Activated naive CD4-positive, alpha-beta T cell treated with anti-CD3 and anti-CD28 coated beads for 36 hours (primary cell): ENCODE results near the gene SPACA7. TPM values are rescaled to one million over a fixed set of nuclear protein-coding genes. Genes with fewer than 3 reads are reported as not detected.

Source experiments
- CTCF ChIA-PET: fragments of 350-600 bp; sonication (Branson Sonifier 250); formaldehyde crosslinking; loops from one replicate; lab custom pipeline; 2021; ENCODE audit warnings: antibody characterized with exemption; lab: Charles Lee
- DNase-seq: peaks from one replicate; pipeline ENCODE4 v3.0.0-alpha.2; 2020
- H3K27ac Mint-ChIP-seq: one replicate; pipeline ENCODE4 v1.8.0; 2021; ENCODE audit warnings: mild to moderate bottlenecking, mixed read lengths
- H3K27me3 Mint-ChIP-seq: one replicate; pipeline ENCODE4 v1.8.0; 2021; ENCODE audit warnings: low read depth, mixed read lengths
- H3K36me3 Mint-ChIP-seq: one replicate; pipeline ENCODE4 v1.8.0; 2021; ENCODE audit warnings: low read depth, mixed read lengths
- H3K4me1 Mint-ChIP-seq: one replicate; pipeline ENCODE4 v1.8.0; 2021; ENCODE audit warnings: low read depth, mixed read lengths
- H3K4me3 Mint-ChIP-seq: one replicate; pipeline ENCODE4 v1.8.0; 2021; ENCODE audit warnings: mild to moderate bottlenecking, moderate library complexity, mixed read lengths
- H3K9me3 Mint-ChIP-seq: one replicate; pipeline ENCODE4 v1.8.0; 2021; ENCODE audit warnings: mixed read lengths
- intact Hi-C: fragments of 100-400 bp; cut with micrococcal nuclease; formaldehyde crosslinking; loops from one replicate; pipeline ENCODE4 v1.15.1; 2023
- total RNA-seq, 2 experiments: library from RNA; stranded (reverse); gene quantifications; one replicate each; pipeline ENCODE4 v1.2.3, GENCODE V29; 2021

SPACA7 gene
- total RNA-seq, 2 experiments from 2014 or later = not detected

DNA sequence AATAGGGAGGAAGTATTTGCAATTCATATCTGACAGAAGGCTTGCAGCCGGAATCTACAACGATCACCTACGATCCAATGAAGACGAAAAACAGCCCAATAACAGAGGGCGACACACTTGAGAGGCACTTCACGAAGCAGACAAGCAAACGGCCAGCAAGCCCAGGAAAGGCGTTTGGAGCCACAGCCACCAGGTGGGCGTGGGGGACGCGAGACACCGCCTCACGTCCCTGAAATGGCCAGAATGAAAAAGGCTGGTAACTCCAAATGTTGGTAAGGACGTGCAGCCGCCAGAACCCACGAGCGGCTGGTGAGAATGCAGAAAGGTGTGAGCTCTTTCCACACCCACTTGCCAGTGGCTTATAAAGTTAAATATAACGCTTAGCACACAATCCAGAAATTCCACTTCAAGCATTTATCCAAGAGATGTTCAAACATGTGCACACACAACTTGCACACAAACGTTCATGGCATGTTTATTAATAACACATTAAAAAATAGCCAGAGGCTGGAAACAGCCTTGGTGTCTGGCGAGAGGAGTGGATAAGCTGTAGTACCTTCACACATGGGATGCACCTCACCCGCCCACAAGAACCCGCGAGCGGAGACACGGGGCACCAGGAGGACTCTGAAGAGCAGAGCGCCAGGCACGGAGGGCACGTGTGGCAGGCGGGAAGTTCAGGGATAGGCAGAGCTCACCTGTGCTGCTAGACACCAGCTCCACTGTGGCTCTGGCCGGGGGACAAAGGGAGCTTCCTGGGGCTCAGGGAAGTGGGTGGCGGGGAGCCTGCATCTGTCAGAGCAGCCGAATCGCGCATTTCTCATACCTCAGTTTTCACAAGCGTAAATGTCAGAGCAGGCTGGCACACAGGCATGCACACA lies 89.3 kb downstream of the SPACA7 start:
- peaks cover 12% of the 10 kb centered on the region for H3K27me3 Mint-ChIP-seq
- H3K4me3 Mint-ChIP-seq = no peak overlapping the region
- H3K27ac Mint-ChIP-seq = no peak overlapping the region
- intact Hi-C loops = no loop called here
- CTCF ChIA-PET = no interaction called here
- no peak for DNase-seq
- H3K36me3 Mint-ChIP-seq = peaks cover 3% of the 10 kb centered on the region
- H3K9me3 Mint-ChIP-seq = peaks cover 5% of the 10 kb centered on the region
- no peaks in the 10 kb centered on the region for H3K4me1 Mint-ChIP-seq

DNA sequence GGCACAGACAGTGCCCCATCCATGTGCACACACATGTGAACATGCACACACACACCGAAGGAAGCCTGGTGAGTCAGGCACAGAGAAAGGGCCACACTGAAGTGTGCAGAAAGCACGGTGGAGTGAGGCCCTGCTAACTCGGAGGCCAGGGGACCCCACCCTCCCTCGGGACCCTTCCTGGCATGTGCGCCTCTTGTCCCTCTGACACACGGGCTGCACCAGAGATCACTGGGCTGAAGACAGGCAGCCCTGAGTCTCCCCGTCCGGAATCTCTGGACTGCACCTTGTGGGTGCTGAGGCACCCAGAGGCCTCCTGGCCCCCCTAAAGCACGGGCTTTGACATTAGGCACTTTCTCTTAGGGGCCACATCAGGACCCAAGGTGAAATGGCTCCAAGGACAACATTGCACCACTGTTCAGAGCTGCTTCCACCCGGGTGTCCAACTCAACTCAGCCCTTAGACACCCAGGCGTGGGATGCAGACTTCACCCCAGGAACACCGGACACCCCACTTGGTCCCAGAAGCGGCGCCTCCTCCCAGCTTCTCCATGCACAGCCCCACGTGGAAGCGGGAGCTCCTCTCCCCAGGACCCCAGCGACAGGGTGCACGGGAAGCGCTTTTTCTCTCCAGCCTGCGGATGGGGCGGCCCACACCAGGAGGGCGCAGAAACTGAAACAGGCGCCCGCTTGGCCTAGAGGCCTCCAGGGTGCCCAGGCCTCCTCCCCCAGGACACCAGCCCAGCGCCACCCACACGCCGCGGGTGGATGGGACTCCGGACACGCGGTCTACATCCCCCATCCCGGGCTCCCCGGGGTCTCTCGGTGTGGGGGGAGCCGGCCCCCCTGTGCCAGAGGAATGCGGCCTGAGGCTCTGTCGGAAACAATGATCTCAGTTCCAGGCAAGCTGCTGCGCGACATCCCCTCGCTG lies 90.2 kb downstream of the SPACA7 start:
- CTCF ChIA-PET = interaction anchor here (0.6 kb wide), 1 partner anchor 1127 kb away, joined by 3 read pairs; no protein-coding TSS in a partner anchor
- Mint-ChIP-seq H3K27me3 (peaks cover 9% of the 10 kb centered on the region), H3K4me1 (no peaks in the 10 kb centered on the region), H3K4me3 (no peak overlapping the region), H3K27ac (no peak overlapping the region), H3K36me3 (peaks cover 3% of the 10 kb centered on the region), H3K9me3 (peaks cover 5% of the 10 kb centered on the region)
- intact Hi-C loops = no loop called here
- no peak for DNase-seq

DNA sequence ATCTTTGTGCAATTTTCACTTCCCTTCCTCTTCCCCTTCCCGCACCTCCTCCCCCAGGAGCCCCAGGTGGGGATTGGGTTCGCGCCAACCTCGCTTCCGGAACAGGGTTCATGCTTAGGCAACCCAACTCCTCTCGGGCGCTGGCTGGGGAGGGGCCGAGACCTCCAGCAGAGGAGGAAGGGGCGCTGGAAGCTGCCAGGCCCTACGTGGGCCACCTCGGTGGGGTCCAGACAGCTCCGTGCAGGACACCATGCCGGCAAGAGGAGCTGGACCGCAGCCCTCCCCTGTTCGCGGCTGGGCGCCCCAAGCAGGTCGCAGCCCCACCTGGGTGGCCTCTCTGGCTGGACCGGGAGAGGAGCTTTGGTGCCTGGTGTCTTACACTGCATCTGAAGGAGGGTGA lies 91.1 kb downstream of the SPACA7 start:
- CTCF ChIA-PET = interaction anchor here (0.6 kb wide), 1 partner anchor 1128 kb away, joined by 3 read pairs; no protein-coding TSS in a partner anchor
- Mint-ChIP-seq H3K27me3 (peaks cover 6% of the 10 kb centered on the region), H3K9me3 (peaks cover 5% of the 10 kb centered on the region), H3K4me3 (no peak overlapping the region), H3K36me3 (peaks cover 3% of the 10 kb centered on the region), H3K27ac (no peak overlapping the region), H3K4me1 (no peaks in the 10 kb centered on the region)
- no peak for DNase-seq
- intact Hi-C loops = no loop called here

DNA sequence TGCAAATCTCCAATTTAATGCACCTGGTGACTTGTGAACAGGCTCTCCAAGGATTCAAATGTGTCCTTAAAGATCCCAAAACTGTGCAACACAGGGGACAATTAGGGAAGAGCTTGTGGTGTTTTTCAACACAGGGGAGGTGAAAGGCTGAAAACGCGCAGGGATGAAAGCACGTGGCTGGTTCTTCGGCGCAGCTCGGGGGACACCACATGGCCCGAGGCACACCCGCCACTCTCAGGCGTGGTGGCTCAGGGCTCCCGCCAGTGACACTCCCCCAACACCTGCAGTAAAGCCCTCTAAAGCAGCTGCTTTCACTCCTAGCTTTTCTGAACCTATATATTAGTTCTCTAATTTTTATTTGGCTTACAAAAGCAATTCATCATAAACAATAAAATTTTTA lies 91.9 kb downstream of the SPACA7 start:
- peaks cover 4% of the 10 kb centered on the region for H3K27me3 Mint-ChIP-seq
- intact Hi-C loops = no loop called here
- CTCF ChIA-PET = no interaction called here
- H3K36me3 Mint-ChIP-seq = no peaks in the 10 kb centered on the region
- H3K9me3 Mint-ChIP-seq = no peaks in the 10 kb centered on the region
- H3K4me3 Mint-ChIP-seq = no peak overlapping the region
- H3K4me1 Mint-ChIP-seq = no peaks in the 10 kb centered on the region
- no peak for DNase-seq
- H3K27ac Mint-ChIP-seq = no peak overlapping the region

DNA sequence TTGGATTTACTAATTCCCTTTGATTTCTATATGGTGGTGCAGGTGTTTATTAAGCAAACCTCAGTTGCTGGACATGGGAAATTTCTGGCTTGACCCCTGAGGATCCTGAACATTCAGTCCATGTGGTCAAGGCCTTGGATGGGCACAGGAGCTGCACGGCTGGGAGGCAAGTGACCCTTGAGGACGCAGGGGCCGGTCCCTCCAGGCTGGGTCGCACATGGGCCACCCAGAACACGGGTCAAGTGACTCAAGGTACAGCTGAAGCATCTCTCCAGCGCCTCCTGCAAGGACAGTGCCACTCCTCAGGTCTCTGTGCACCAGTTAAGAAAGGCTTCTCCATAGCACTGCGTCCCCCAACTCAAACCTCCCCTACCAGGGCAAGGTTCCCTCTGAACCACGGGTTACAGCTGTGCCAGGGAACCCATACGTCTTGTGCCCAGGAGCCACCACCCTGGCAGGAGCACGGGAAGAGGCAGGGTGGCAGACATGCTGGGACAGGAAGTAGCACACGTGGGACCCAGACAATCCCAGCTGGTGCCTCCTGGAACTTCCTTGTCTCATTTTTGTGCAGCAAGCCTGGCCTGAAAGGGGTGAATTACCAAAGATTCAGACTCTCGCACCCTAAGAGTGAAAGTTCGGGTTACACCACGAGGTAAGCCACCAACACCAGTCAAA lies 93.1 kb downstream of the SPACA7 start:
- no peaks in the 10 kb centered on the region for H3K9me3 Mint-ChIP-seq
- CTCF ChIA-PET = no interaction called here
- no peak overlapping the region for H3K27ac Mint-ChIP-seq
- peaks cover 4% of the 10 kb centered on the region for H3K27me3 Mint-ChIP-seq
- H3K4me1 Mint-ChIP-seq = no peaks in the 10 kb centered on the region
- H3K4me3 Mint-ChIP-seq = no peak overlapping the region
- no peaks in the 10 kb centered on the region for H3K36me3 Mint-ChIP-seq
- intact Hi-C loops = no loop called here
- no peak for DNase-seq

DNA sequence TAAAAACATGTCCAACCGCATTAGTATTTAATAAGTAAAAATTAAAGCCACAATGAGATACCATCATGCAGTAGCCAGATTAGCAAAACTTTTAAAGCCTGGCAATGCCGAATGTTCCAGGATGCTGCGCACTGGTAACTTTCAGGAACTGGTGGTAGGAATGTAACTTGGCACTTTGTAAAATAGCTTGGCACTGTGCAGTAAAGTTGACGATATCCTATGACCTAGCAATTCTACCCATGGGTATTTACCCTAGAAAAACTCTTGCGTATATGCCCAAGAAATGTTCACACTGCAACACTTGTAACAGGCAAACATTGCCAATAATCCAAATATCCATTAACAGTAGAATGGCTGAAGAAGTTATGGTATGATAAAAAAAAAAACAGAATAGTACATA lies 97.7 kb downstream of the SPACA7 start:
- Mint-ChIP-seq H3K36me3 (no peaks in the 10 kb centered on the region), H3K4me3 (no peak overlapping the region), H3K9me3 (no peaks in the 10 kb centered on the region), H3K27ac (no peak overlapping the region), H3K27me3 (no peaks in the 10 kb centered on the region), H3K4me1 (no peaks in the 10 kb centered on the region)
- DNase-seq = no peak
- CTCF ChIA-PET = interaction anchor here (0.5 kb wide), 1 partner anchor 1965 kb away, joined by 3 read pairs; no protein-coding TSS in a partner anchor
- intact Hi-C loops = no loop called here

DNA sequence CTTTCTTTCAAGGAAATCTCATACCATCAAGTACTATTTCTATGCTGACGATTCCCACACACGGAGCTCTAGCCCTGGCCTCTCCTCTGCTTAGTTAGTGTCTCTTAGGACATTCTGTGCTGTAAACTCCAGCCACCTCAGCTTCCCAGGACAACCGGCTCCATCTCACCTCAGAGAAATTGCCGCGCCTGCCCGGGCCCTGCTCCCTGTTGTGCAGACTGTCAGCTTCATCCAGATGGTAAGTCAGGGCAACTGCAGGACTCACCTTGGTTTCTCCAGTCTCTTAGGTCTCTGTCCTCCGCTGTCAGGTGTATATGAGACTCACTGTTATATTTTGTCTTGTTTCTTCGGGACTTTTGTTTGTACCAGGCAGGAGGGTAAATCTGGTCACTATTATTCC lies 98.7 kb downstream of the SPACA7 start:
- no peaks in the 10 kb centered on the region for H3K36me3 Mint-ChIP-seq
- H3K4me3 Mint-ChIP-seq = no peak overlapping the region
- H3K27me3 Mint-ChIP-seq = no peaks in the 10 kb centered on the region
- H3K27ac Mint-ChIP-seq = no peak overlapping the region
- intact Hi-C loops = no loop called here
- CTCF ChIA-PET = no interaction called here
- no peak for DNase-seq
- H3K9me3 Mint-ChIP-seq = no peaks in the 10 kb centered on the region
- no peaks in the 10 kb centered on the region for H3K4me1 Mint-ChIP-seq

DNA sequence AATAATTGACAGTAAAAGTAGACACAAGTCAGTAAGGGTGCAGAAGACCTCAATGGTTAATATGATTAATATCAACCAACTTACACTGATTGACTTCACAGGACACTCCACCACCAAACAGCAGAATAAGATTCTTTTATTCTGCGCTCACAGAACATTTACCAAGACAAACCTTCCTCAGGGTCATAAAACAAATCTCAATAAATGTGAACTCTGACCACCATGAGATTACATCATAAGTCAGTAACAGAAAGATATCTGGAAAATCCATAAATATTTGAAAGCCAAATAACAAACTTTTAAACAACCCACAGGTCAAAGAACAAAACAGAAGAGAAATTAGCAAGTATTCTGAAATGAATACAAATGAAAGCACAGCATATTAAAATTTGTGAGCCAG lies 99.7 kb downstream of the SPACA7 start:
- CTCF ChIA-PET = no interaction called here
- intact Hi-C loops = no loop called here
- Mint-ChIP-seq H3K9me3 (no peaks in the 10 kb centered on the region), H3K27ac (no peak overlapping the region), H3K4me3 (no peak overlapping the region), H3K36me3 (no peaks in the 10 kb centered on the region), H3K4me1 (no peaks in the 10 kb centered on the region), H3K27me3 (no peaks in the 10 kb centered on the region)
- no peak for DNase-seq

DNA sequence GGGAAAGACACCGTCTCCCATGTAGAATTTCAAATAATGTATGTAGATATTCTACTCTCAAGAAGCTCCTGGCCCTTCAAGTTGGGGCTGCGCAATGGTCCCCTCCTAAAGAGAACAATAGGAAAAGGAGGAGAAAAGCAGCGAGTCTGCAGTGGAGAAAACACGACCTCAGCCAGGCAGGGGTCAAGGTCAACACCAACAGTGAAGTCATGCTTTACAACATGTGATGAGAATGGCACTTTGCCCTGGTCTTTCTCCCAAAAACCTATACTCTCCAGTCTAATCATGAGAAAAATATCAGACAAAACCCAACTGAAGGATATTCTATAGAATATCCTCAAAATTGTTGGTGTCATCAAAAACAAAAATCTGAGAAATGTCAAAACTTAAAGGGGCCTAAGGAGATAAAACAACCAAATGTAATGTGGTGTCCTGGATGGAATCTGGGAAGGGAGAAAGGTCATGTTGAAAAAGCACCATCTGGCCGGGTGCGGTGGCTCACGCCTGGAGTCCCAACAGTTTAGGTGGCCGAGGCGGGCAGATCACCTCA lies 101.0 kb downstream of the SPACA7 start:
- Mint-ChIP-seq H3K27ac (no peak overlapping the region), H3K4me3 (no peak overlapping the region), H3K9me3 (peaks cover 3% of the 10 kb centered on the region), H3K27me3 (no peaks in the 10 kb centered on the region), H3K36me3 (peaks cover 2% of the 10 kb centered on the region), H3K4me1 (no peaks in the 10 kb centered on the region)
- intact Hi-C loops = no loop called here
- CTCF ChIA-PET = no interaction called here
- DNase-seq = no peak

DNA sequence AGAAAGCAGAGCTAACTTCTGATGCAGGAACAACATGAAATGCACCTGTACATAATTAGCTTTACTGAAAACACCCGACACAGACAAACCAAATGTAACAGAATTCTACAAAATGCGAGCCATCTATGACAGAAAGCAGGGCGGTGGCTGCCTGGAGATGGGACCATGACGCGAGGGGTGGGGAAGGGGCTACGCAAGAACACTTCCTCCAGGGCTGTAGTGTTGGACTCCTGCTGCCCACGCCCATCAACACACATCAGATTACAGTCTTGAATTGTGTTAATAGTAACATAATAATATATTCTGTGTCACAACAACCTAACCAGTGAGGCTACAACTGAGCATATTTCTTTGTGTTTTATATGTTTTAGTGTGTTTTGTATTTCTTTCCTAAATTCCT lies 103.2 kb downstream of the SPACA7 start:
- no peaks in the 10 kb centered on the region for H3K4me1 Mint-ChIP-seq
- intact Hi-C loops = no loop called here
- CTCF ChIA-PET = no interaction called here

DNA sequence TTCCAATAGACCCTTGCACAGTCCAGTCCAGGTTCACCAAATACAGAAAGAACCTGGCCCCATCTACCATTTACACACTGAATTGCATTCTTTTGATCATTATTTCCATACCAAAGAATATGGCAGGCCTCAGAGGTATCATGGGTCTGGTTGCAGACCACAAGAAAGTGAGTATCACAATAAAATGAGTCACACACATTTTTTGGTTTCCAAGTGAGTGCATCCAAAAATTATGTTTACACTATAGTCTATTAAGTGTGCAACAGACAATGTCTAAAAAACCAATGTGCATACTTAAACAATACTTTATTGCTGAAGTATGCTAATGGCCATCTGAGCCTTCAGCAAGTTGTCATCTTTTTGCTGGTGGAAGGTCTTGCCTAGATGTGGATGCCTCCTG lies 105.3 kb downstream of the SPACA7 start:
- CTCF ChIA-PET = no interaction called here
- Mint-ChIP-seq H3K36me3 (peaks cover 19% of the 10 kb centered on the region), H3K27ac (no peak overlapping the region), H3K4me3 (no peak overlapping the region), H3K4me1 (no peaks in the 10 kb centered on the region), H3K9me3 (peaks cover 10% of the 10 kb centered on the region), H3K27me3 (no peaks in the 10 kb centered on the region)
- DNase-seq = no peak
- intact Hi-C loops = no loop called here

More for the DNA sequence above, 103.2 kb downstream of the SPACA7 start:
- Mint-ChIP-seq H3K27me3 (no peaks in the 10 kb centered on the region), H3K36me3 (peaks cover 6% of the 10 kb centered on the region), H3K4me3 (no peak overlapping the region), H3K9me3 (peaks cover 10% of the 10 kb centered on the region), H3K27ac (no peak overlapping the region)
- no peak for DNase-seq

DNA sequence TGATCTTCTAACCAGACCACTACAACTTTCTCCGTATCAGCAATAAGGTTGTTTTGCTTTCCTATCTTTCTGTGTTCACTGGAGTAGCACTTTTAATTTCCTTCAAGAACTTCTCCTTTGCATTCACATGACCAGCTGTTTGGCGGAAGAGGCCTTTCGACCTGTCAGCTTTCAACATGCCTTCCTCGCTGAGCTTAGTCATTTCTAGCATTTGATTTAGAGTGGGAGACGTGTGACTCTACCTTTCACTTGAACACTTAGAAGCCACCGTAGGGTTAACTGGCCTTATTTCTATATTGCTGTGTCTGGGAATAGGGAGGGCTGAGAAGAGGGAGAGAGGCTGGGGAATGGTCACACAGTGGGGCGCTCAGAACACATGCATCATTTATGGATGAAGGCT lies 107.1 kb downstream of the SPACA7 start:
- Mint-ChIP-seq H3K27me3 (no peaks in the 10 kb centered on the region), H3K36me3 (peaks cover 36% of the 10 kb centered on the region), H3K4me1 (no peaks in the 10 kb centered on the region), H3K9me3 (peaks cover 10% of the 10 kb centered on the region), H3K27ac (no peak overlapping the region), H3K4me3 (no peak overlapping the region)
- intact Hi-C loops = no loop called here
- CTCF ChIA-PET = no interaction called here
- no peak for DNase-seq
